Endometrial microvascular endothelial cells (primary cell): ENCODE results near the gene LLGL2. TPM values are rescaled to one million over a fixed set of nuclear protein-coding genes. Genes with fewer than 3 reads are reported as not detected.

Source experiments
- in situ Hi-C: cut with HindIII; loops from 2 replicates; pipeline ENCODE4 v1.10.0; 2017; ENCODE audit warnings: low sequenced_read_pairs, low pct_unique_long_range_greater_than_20kb; ENCODE audit errors: inconsistent ontology term
- total RNA-seq: library from RNA; depleted of rRNA; stranded (reverse); fragments of >200 nt; gene quantifications from one replicate; pipeline ENCODE4 v1.2.3, GENCODE V29; 2015; ENCODE audit errors: inconsistent ontology term

Gene LLGL2
- total RNA-seq, 1 donor from 2014 or later: 1.2 TPM

DNA sequence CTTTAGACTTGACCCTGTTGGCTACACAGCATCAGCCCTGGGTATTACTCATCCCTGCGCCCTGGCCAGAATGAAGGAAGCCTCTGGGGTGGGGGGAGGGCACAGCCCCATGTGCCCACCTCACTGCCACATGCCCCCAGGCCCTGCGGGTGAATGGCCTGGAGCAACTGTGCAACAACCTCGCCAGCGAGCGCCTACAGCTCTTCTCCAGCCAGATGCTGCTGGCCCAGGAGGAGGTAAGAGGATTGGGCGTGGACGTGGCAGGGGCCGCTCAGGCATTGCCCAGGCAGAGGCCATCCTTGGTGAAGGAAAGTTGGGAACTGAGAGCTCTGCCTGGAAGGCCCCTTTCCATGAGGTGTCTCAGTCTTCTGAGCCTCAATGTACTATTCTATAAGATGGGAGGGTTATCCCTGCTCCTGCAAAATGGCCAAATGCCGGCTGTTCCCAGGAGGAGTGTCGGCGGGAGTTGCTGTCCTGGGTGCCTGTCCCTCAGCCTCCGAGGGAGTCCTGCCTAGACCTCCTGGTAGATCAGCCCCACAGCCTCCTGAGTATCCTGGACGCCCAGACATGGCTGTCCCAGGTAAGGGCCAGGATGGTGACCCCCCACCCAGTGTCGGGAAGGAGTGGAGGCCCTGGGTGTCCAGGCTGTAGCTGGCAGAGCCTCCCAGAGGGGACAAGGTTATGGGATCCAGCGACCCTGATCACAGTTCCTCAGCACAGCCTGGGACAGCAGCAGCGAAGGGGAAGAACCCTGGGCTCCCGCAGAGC lies 71.0 kb downstream of the LLGL2 start:
- in situ Hi-C loops: no loop called here

DNA sequence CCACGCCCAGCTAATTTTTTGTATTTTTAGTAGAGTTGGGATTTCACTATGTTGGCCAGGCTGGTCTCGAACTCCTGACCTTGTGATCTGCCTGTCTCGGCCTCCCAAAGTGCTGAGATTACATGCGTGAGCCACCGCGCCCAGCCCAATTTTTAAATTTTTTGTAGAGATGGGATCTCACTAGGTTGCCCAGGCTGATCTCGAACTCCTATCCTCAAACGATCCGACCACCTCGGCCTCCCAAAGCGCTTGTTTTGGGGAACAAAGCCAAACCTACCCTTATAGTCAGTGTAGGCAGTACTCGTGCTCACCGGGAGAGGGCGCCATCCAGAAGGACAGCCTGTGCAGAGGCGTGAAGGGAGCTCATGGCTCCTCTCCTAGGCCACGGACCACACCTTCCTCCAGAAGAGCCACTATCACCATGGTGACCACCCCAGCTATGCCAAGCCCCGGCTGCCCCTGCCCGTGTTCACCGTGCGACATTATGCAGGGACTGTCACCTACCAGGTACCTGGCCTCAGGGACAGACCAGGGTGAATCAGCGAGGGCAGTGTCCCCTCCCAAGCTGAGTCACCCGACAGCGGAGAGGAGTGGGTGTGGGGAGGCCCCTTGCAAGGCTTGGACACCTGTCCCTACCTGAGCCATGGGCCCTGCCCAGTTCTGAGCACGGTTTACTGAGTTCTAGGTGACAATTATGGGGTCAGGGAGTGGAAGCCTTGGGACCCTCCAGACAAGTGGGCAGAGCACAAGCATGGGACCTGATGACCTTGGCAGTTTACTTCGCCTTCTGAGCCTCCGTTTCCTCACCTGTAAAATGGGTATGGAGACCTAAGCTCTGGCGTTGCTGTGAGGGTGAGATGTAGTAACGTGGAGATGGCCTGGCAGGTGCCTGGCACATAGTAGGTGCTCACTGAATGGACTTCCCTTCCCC lies 75.8 kb downstream of the LLGL2 start:
- in situ Hi-C loops: no loop called here

DNA sequence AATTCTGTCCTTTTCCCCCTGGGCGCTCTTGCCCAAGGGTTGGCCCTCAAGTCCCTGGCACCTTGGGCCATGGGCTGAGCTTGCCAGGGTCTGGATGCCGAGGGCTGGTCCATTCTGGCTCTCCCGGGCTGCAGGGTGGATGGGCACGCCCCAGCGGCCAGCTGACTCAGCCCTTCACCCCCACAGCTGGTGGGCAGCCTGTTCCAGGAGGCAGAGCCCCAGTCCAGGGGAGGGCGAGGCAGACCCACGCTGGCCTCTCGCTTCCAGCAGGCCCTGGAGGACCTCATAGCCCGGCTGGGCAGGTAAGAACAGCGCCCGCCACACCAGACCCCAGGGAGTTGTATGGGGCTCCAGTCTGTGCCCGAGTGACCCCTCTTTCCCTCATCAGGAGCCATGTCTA lies 77.1 kb downstream of the LLGL2 start:
- in situ Hi-C loops: no loop called here

DNA sequence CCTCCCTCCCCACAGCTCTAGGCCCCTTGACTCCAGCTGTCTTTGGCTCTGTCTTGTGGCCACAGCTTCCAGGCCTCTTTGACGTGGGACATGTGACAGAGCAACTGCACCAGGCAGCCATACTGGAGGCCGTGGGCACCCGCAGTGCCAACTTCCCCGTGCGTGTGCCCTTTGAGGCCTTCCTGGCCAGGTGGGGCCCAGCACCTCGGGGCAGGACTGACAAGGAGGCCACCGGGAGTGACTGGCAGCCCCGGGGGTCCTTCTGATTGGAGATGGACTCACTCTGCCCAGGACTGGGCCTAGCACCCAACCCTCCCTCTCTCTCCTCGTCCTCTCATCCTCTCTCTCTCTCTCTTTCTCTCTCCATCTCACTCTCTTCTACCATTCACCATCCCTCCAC lies 77.6 kb downstream of the LLGL2 start:
- in situ Hi-C loops: no loop called here

DNA sequence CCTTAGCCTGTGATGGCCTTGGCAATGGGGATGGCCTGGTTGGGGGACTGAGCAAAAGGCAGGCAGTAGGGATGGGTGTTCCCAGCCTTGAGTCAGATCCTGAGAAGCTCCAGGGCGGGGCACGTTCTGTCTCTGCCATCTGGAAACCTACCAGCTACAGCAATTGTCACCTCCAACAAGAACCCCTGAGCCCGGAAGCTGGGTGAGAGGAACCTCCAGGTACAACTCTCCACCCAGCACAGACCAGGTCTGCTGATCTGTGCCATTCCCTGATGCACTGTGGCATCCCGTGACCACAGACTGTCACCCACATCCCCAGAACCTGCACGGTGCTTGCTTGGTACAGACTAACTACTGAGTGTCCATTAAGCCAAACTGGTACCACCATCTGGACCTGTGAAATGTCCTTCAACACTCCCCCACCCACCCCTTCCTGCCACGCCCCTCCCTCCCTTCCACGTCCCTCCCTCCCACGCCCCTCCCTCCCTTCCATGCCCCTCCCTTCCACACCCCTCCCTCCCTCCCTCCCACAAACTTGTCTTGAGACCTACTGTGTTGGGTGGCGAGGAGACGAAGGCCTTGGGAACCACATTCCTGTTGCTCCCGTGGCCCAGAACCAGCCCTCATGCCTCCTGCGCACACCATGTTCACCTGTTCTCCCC lies 78.7 kb downstream of the LLGL2 start:
- in situ Hi-C loops: no loop called here

DNA sequence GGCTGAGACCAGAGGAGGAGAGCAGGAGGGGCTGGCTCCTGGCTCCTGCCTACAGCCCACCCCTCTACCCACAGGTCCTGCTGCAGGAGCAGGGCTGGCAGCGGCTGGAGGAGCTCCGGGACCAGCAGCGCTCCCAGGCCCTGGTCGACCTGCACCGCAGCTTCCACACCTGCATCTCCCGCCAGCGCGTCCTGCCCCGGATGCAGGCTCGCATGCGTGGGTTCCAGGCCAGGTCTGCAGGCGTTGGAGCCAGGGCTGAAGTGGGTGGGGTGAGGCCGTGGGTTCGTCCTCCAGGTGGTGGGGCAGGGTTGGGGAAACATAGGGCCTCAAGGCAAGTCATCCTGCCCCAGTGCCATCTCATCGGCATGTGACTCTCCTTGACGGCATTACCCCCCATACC lies 80.3 kb downstream of the LLGL2 start:
- in situ Hi-C loops: no loop called here

DNA sequence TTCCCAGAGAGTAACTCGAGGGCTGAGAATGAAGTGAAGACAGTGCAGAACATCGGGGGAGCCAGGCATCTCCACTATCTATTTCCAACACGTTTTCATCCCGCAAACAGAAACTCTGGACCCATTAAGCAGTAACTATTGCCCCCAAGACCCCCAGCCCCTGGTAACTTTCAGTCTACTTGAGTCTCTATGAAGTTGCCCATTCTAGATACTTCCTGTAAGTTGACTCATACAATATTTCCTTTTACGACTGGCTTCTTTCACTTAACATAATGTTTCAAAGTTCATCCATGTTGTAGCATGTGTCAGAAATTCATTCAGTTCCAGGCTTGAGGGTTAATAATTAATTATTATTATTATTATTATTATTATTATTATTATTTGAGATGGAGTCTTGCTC lies 81.6 kb downstream of the LLGL2 start:
- in situ Hi-C loops: no loop called here

DNA sequence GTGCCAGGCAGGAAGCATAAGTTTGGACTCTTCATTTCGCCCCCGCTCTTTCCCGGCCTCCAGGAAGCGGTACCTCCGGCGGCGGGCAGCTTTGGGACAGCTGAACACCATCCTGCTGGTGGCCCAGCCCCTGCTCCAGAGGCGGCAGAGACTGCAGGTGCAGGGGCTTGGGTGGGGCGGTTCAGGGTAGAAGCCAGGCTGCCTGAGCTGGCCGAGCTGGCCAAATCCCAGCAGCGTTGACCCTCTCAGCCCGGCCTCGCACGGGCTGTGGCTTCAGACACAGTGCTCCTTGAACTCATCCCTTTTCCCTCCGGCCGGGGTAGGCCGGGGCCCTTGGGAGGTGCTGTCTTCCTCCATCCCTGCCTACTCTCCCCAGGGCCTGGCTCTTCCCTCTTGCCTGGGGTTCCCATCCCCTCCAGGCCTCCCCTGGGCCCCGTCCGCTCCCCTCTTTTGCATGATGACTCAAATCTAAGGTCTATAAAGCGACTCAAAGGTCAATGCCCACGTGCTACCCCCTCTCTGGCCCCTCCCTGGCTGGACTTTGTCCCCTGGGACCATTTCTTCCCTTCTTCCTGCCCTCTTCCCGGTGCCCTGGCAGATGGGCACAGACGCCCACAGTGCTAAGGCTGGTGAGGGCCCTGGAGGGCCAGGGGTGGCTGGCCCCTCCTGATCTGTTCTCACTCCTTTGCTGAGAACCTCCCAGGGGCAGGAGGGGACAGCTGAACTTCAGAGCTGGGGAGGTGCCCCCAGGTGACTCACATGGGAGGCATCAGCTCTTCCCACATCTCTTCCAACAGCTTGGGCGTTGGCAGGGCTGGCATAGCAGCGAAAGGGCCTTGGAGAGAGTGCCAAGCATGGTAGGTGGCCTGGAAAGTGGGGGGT lies 84.8 kb downstream of the LLGL2 start:
- in situ Hi-C loops: no loop called here

DNA sequence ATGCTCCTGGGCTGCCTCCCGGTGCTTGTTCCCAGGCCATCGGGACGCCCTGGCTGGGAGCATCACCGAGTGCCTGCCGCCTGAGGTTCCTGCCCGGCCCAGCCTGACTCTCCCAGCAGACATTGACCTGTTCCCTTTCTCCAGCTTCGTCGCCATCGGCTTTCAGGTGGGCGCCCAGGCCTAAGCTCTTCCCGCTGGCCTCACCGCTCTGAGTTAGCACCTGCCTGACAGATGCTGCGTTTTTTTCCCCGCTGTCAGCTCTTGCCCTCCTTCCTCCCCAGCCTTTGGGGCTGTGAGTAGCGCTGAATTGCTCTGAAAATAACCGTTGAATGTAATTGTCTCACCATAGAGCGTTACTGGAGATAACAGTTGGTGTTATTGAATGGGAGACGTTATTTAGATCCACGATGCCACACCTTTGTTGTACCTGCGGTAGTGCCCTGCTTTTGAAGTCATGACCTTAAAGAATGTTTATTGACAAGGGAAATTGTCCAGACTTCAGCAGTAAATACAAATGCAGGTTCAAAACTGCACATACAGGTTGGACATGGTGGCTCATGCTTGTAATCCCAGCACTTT lies 86.4 kb downstream of the LLGL2 start:
- in situ Hi-C loops: no loop called here

DNA sequence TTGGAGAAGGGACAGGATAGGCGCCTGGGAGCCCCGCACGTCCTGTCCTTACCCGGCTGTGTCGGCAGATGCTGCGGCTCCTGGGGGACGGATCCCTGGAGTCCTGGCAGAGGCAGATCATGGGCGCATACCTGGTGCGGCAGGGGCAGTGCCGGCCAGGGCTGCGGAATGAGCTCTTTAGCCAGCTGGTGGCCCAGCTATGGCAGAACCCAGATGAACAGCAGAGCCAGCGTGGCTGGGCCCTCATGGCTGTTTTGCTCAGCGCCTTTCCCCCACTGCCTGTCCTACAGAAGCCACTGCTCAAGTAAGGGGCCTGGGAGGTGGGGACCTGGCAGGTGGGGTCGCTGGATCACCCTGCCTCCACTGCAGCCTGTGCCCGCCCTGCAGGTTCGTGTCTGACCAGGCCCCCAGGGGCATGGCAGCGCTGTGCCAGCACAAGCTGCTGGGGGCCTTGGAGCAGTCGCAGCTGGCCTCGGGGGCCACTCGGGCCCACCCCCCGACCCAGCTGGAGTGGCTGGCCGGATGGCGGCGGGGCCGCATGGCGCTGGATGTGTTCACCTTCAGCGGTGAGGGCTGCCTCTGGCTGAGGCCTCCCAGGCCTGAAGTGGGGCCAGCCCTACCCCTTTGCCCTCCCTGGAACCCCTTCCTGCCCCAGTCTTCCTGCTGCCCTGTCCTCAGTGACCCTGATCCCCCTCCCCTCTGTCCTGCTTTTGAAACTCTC lies 87.6 kb downstream of the LLGL2 start:
- in situ Hi-C loops: no loop called here

DNA sequence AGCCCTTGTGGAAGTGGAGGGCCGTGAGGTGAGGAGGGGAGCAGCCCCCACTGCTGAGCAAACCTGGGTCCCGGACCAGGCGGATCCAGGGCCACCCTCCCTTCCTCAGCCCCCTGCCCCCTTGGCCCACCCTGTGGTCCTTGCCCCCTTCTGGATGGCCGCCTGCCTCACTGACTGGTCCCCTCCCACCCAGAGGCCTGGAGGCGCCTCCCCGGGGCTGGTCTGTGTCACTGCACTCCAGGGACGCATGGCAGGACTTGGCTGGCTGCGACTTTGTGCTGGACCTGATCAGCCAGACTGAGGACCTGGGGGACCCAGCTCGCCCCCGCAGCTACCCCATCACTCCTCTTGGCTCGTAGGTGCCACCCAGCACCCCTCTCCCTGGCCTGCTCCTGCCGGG lies 88.5 kb downstream of the LLGL2 start:
- in situ Hi-C loops: no loop called here

DNA sequence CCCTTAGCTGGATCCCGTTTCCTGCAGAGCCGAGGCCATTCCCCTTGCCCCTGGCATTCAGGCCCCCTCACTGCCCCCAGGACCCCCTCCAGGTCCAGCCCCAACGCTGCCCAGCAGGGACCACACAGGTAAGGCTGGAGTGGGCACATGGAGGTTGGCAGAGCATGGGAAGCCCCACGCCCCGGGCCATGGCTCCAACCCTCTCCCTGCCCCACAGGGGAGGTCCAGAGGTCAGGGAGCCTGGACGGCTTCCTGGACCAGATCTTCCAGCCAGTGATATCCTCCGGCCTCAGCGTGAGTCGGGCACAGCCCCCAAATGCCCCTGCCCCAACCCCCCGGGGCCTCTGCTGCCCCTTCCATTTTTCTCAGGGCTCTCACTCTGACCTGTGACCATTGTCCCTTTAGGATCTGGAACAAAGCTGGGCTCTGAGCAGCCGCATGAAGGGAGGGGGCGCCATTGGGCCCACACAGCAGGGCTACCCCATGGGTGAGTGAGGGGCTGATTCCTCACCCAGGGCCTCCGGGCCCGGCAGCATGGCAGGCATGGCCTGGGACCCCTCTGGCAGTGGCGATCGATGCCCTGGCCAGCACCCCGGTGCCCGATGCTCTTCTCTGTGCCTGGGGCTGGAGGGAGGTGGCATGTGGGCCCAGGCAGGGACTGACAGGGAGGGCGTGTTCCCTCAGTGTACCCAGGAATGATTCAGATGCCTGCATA lies 89.2 kb downstream of the LLGL2 start:
- in situ Hi-C loops: no loop called here

DNA sequence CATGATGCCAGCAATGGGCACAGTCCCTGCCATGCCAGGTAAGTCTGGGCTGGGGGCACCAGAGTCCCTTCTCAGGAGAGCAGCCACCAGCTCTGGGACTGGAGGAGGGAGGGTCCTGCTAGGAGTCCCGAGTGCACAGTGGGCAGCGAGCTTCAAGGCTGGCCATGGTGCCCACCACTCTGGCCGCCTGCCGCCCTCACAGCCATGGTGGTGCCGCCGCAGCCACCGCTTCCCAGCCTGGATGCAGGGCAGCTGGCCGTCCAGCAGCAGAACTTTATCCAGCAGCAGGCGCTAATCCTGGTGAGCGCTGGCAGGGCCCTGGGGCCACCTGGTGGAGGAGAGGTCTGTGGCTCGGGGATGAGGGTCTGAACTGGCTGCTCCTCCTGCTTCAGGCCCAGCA lies 89.8 kb downstream of the LLGL2 start:
- in situ Hi-C loops: no loop called here

DNA sequence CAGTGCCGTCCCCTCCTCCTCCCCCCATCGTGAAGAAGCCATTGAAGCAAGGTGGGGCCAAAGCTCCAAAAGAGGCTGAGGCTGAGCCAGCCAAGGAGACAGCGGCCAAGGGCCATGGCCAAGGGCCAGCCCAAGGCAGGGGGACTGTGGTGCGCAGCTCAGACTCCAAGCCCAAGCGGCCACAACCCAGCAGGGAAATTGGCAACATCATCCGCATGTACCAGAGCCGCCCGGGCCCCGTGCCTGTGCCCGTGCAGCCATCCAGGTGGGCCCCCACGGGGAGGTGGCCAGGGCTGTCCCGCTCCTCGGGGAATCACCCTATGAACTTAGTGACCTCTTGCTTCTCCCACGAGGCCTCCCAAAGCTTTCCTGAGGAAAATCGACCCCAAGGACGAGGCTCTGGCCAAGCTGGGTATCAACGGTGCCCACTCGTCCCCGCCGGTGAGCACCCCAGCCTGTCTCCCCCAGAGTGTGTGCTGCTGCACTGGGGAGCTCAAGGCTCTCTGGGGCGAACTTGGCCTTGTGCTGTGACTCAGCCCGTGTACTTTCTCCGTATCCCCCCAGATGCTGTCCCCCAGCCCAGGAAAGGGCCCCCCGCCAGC lies 91.1 kb downstream of the LLGL2 start:
- in situ Hi-C loops: no loop called here

DNA sequence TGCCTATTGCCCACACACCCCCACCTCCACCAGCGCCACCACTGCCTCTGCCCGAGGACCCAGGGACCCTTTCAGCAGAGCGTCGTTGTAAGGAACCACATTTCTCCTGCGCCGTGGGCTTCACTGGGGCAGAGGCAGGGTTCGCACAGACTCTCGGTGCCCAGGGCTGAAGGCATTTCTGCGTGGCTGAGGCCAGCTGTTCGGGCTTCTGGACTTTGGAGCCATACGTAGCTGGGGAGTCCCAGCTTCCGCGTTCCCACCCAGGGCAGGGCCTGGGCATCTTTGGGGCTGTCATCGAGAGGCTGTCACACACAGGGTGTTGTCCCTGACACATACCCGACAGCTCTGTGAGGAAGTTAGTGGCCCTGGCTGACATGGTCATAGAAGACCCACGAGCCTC lies 91.7 kb downstream of the LLGL2 start:
- in situ Hi-C loops: no loop called here

DNA sequence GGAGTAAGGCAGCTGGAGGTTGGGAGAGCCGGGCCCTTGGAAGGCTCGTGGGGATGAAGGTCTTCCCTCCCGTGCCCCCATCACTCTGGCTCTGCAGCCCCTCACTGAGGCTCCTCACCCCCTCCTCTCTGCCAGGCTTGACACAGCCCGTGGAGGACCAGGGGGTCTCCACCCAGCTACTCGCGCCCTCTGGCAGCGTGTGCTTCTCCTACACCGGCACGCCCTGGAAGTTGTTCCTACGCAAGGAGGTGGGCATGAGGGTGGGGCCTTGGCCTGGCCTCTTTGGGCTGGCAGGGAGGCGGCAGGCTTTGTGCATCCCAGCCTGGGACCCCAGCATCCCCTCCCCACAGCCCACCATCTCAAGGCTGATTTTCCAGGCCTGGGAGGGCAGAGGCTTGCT lies 92.2 kb downstream of the LLGL2 start:
- in situ Hi-C loops: no loop called here
